Measurements from ENCODE around the gene AKR1B1.

The AKR1B1 gene

GRCh38 chr7:134468475-134468874 lies 9.6 kb upstream of the AKR1B1 start:
- no peak for DNase-seq

- no peak for DNase-seq
These were observed 9.2 kb upstream of the AKR1B1 start for GRCh38 chr7:134468054-134468453.

GRCh38 chr7:134465491-134465890 lies 6.6 kb upstream of the AKR1B1 start:
- no peak for DNase-seq

GRCh38 chr7:134464496-134464895 lies 5.6 kb upstream of the AKR1B1 start:
- no peak for DNase-seq

- no peak for DNase-seq
These were observed 4.9 kb upstream of the AKR1B1 start for GRCh38 chr7:134463751-134464150.

GRCh38 chr7:134462337-134462925 lies 3.5 kb upstream of the AKR1B1 start:
- DNase-seq: no peak

- DNase-seq: no peak
These were observed 3.0 kb upstream of the AKR1B1 start for GRCh38 chr7:134461916-134462315.

GRCh38 chr7:134459981-134460380 lies 1.1 kb upstream of the AKR1B1 start:
- DNase-seq: no peak

- DNase-seq: peak; percentile 56 to 65
These were observed 527 bp downstream of the AKR1B1 start for GRCh38 chr7:134458341-134458805.

GRCh38 chr7:134457210-134457609 lies 1.7 kb downstream of the AKR1B1 start:
- no peak for DNase-seq

- peak in 1 of 2 donors; percentile 17 for DNase-seq
These were observed 4.6 kb downstream of the AKR1B1 start for GRCh38 chr7:134454277-134454676.

- DNase-seq: no peak
These were observed 5.4 kb downstream of the AKR1B1 start for GRCh38 chr7:134453518-134453917.

- DNase-seq: no peak
These were observed 5.9 kb downstream of the AKR1B1 start for GRCh38 chr7:134452991-134453473.

GRCh38 chr7:134452419-134452838 lies 6.5 kb downstream of the AKR1B1 start:
- no peak for DNase-seq

- no peak for DNase-seq
These were observed 7.2 kb downstream of the AKR1B1 start for GRCh38 chr7:134451656-134452055.

- no peak for DNase-seq
These were observed 8.5 kb downstream of the AKR1B1 start for GRCh38 chr7:134450294-134451000.

- no peak for DNase-seq
These were observed 9.2 kb downstream of the AKR1B1 start for GRCh38 chr7:134449680-134450079.

- no peak for DNase-seq
These were observed 10.3 kb downstream of the AKR1B1 start for GRCh38 chr7:134448356-134449229.

- no peak for DNase-seq
These were observed 11.5 kb downstream of the AKR1B1 start for GRCh38 chr7:134447383-134447782.

GRCh38 chr7:134446923-134447322 lies 12.0 kb downstream of the AKR1B1 start:
- no peak for DNase-seq

GRCh38 chr7:134446446-134446845 lies 12.5 kb downstream of the AKR1B1 start:
- no peak for DNase-seq

GRCh38 chr7:134444961-134445315 lies 14.0 kb downstream of the AKR1B1 start:
- DNase-seq: no peak

GRCh38 chr7:134444198-134444960 lies 14.5 kb downstream of the AKR1B1 start:
- no peak for DNase-seq
